ENCODE measurements around the gene PAFAH1B1. TPM values are rescaled to one million over a fixed set of nuclear protein-coding genes. Genes with fewer than 3 reads are reported as not detected.
"Not testable (repeated sequence)": the region's sequence is repeated elsewhere in the genome, so short reads cannot be mapped to it uniquely, and the experiment has no call there.

The PAFAH1B1 gene
- total RNA-seq, 4 donors from 2014 or later: 24.1 to 145 (median 98.8) TPM

DNA sequence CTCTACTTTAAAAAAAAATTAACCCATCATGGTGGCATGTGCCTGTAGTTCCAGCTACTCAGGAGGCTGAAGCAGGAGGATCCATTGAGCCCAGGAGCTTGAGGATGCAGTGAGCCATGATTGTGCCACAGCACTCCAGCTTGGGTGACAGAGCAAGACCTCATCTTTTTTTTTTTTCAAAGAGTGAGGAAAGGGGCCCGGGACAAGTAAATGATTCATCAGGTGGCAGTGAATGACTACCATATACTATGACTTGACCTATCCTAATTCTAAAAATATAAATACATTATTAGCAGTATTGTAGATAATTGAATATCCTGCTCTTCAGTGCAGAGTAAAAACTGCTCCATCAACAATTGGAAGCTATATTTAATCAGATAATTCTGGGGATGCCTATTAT is 62.8 kb downstream of the PAFAH1B1 start:
- Histone ChIP-seq H3K36me3 (no peaks in the 10 kb centered on the region), H3K4me1 (peaks cover 0 to 9% (median 5%) of the 10 kb centered on the region in 4 donors), H3K4me3 (no peak overlapping the region), H3K27me3 (no peaks in the 10 kb centered on the region), H3K9me3 (no peaks in the 10 kb centered on the region), H3K27ac (no peak overlapping the region)
- TF ChIP-seq CTCF (IDR thresholded peaks at IDR 0.05): no peak
- no peak for DNase-seq
- intact Hi-C loops (cut with DNase I; ENCODE audit: low total_unique reads): no loop called here
- WGBS, 2 donors (ENCODE audit: low coverage in 1 of 2): 0% methylated on average over 1 of the region's 1 CpG; no CpG with 5 or more reads in 1 of the 2 donors
- in situ Hi-C loops (cut with MboI; ENCODE audit: low pct_ligation_motif_present in 1 of 4, low pct_unique_long_range_greater_than_20kb in 1 of 4, low sequenced_read_pairs in 3 of 4): no loop called here

- in situ Hi-C loops (cut with MboI; ENCODE audit: low pct_ligation_motif_present in 1 of 4, low pct_unique_long_range_greater_than_20kb in 1 of 4, low sequenced_read_pairs in 3 of 4); DNase-seq; H3K27me3 ChIP-seq; intact Hi-C loops (cut with DNase I; ENCODE audit: low total_unique reads); H3K4me3 ChIP-seq; H3K27ac ChIP-seq; H3K4me1 ChIP-seq; H3K9me3 ChIP-seq; H3K36me3 ChIP-seq: not testable (repeated sequence)
- WGBS, 2 donors (ENCODE audit: low coverage in 1 of 2): 48 to 63% methylated on average over 8 of the region's 8 CpGs
Observed at GRCh38 chr17:2659337-2659736, 65.9 kb downstream of the PAFAH1B1 start.

DNA sequence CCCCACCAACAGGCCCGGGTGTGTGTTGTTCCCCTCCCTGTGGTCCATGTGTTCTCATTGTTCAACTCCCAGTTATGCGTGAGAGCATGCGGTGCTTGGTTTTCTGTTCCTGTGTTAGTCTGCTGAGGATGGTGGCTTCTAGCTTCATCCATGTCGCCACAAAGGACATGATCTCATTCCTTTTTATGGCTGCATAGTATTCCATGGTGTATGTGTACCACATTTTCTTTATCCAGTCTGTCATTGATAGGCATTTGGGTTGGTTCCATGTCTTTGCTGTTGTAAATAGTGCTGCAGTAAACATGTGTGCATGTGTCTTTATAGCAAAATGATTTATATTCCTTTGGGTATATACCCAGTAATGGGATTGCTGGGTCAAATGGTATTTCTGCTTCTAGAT is 67.0 kb downstream of the PAFAH1B1 start:
- H3K4me3 ChIP-seq; H3K9me3 ChIP-seq; H3K4me1 ChIP-seq; H3K27ac ChIP-seq; H3K27me3 ChIP-seq; DNase-seq; H3K36me3 ChIP-seq; in situ Hi-C loops (cut with MboI; ENCODE audit: low pct_ligation_motif_present in 1 of 4, low pct_unique_long_range_greater_than_20kb in 1 of 4, low sequenced_read_pairs in 3 of 4); intact Hi-C loops (cut with DNase I; ENCODE audit: low total_unique reads): not testable (repeated sequence)
- 97% methylated on average over 4 of the region's 4 CpGs; no CpG with 5 or more reads in 1 of the 2 donors for WGBS, 2 donors (ENCODE audit: low coverage in 1 of 2)

DNA sequence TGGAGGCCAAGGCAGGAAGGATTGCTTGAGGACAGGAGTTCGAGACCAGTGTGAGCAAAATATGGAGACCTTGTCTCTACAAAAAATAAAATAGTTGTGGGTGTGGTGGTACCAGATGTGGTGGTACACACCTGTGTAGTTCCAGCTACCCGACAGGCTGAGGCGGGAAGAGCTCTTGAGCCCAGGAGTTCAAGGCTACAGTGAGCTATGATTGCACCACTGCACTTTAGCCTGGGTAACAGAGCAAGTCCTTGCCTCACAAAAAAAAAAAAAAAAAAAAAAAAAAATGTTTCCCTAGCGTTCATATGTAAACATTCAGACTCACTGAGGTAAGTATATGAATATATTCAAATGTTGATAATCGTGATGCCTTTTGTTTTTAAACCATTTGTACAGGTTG is 78.6 kb downstream of the PAFAH1B1 start:
- peaks cover 0 to 77% (median 30%) of the 10 kb centered on the region in 4 donors for H3K36me3 ChIP-seq
- H3K4me3 ChIP-seq: no peak overlapping the region
- DNase-seq: no peak
- no peak for TF ChIP-seq POLR2A (IDR thresholded peaks at IDR 0.05)
- TF ChIP-seq CTCF (IDR thresholded peaks at IDR 0.05): no peak
- TF ChIP-seq POLR2AphosphoS5 (IDR thresholded peaks at IDR 0.05): no peak
- TF ChIP-seq EP300 (IDR thresholded peaks at IDR 0.05; ENCODE audit: low read depth): no peak
- H3K4me1 ChIP-seq: no peaks in the 10 kb centered on the region
- WGBS, 2 donors (ENCODE audit: low coverage in 1 of 2): 90 to 91% methylated on average over 5 of the region's 5 CpGs
- H3K9me3 ChIP-seq: no peaks in the 10 kb centered on the region
- intact Hi-C loops (cut with DNase I; ENCODE audit: low total_unique reads): no loop called here
- no peak overlapping the region for H3K27ac ChIP-seq
- in situ Hi-C loops (cut with MboI; ENCODE audit: low pct_ligation_motif_present in 1 of 4, low pct_unique_long_range_greater_than_20kb in 1 of 4, low sequenced_read_pairs in 3 of 4): no loop called here
- H3K27me3 ChIP-seq: no peaks in the 10 kb centered on the region

GRCh38 chr17:2679247-2679646 is 85.8 kb downstream of the PAFAH1B1 start:
- H3K27me3 ChIP-seq; H3K9me3 ChIP-seq; DNase-seq; H3K4me1 ChIP-seq; intact Hi-C loops (cut with DNase I; ENCODE audit: low total_unique reads); in situ Hi-C loops (cut with MboI; ENCODE audit: low pct_ligation_motif_present in 1 of 4, low pct_unique_long_range_greater_than_20kb in 1 of 4, low sequenced_read_pairs in 3 of 4); H3K4me3 ChIP-seq; H3K27ac ChIP-seq: not testable (repeated sequence)
- H3K36me3 ChIP-seq: peaks cover 0 to 62% (median 23%) of the 10 kb centered on the region in 4 donors
- WGBS, 2 donors (ENCODE audit: low coverage in 1 of 2): 97 to 100% methylated on average over 1 of the region's 1 CpG

- Histone ChIP-seq H3K4me1 (peaks cover 0 to 6% (median 0%) of the 10 kb centered on the region in 4 donors), H3K9me3 (no peaks in the 10 kb centered on the region), H3K27ac (no peak overlapping the region), H3K4me3 (no peak overlapping the region), H3K27me3 (no peaks in the 10 kb centered on the region), H3K36me3 (peaks cover 0 to 51% (median 21%) of the 10 kb centered on the region in 4 donors)
- 96 to 100% methylated on average over 2 of the region's 2 CpGs for WGBS, 2 donors (ENCODE audit: low coverage in 1 of 2)
- DNase-seq: no peak
- no peak for TF ChIP-seq POLR2A (IDR thresholded peaks at IDR 0.05)
- TF ChIP-seq EP300 (IDR thresholded peaks at IDR 0.05; ENCODE audit: low read depth): no peak
- no peak for TF ChIP-seq POLR2AphosphoS5 (IDR thresholded peaks at IDR 0.05)
- no peak for TF ChIP-seq CTCF (IDR thresholded peaks at IDR 0.05)
- in situ Hi-C loops (cut with MboI; ENCODE audit: low pct_ligation_motif_present in 1 of 4, low pct_unique_long_range_greater_than_20kb in 1 of 4, low sequenced_read_pairs in 3 of 4): no loop called here
- intact Hi-C loops (cut with DNase I; ENCODE audit: low total_unique reads): no loop called here
Observed at GRCh38 chr17:2680961-2681360, 87.5 kb downstream of the PAFAH1B1 start.

All from transverse colon (tissue), 4 donors.